ENCODE results near the gene GUCD1. TPM values are rescaled to one million over a fixed set of nuclear protein-coding genes. Genes with fewer than 3 reads are reported as not detected.

GUCD1 gene
- total and polyA plus RNA-seq, 10 of the 15 experiments (the other 5 are each of a cell fraction or from before 2014, with no cell fraction given): 56.0 to 177 (median 88.2) TPM

DNA sequence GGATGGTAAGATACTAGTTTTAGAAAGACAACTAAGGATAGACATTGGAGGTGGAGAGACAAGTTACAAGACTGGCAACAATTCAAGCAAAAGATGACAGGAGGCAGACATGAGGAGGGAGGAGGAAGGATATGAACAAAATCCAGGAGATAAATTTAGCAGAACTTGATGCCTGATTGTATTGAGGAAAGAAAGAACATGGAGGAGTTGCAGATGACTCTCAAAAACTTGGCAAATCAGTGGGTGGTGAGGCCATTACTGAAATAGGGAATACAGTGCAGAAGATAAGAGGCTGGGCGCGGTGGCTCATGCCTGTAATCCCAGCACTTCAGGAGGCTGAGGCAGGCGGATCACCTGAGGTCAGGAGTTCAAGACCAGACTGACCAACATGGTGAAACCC, 62.5 kb downstream of the GUCD1 start:
- no peaks in the 10 kb centered on the region for H3K4me1 ChIP-seq (ENCODE audit: control insufficient read depth, insufficient read depth, low read length)
- FAIRE-seq (no peak), ATAC-seq (no peak), DNase-seq (ENCODE audit: low read depth, low spot score) (no peak)
- no peak overlapping the region for H2AFZ ChIP-seq (ENCODE audit: control insufficient read depth, low read depth, low read length)
- BruUV-seq (replicated peaks): no TSS peak
- H3K27me3 ChIP-seq (replicated peaks in 1 of 2; ENCODE audit: control insufficient read depth in 2 of 2, insufficient read depth in 2 of 2, low read length in 1 of 2): no peaks in the 10 kb centered on the region
- ChIA-PET POLR2A (no interaction called here), RAD21 (ENCODE audit: unreplicated experiment) (no interaction called here), SMC1A (ENCODE audit: uncharacterized antibody, unreplicated experiment) (interaction anchor here (0.8 kb wide), 1 partner anchor 10 kb away, joined by 3 read pairs; no protein-coding TSS in a partner anchor), CTCF (interaction anchor here (1.3 to 1.4 kb wide), 2 partner anchors 10 to 30 kb away, joined by 4 to 6 read pairs; no protein-coding TSS in a partner anchor)
- no peaks in the 10 kb centered on the region for H3K36me3 ChIP-seq (ENCODE audit: control insufficient read depth in 2 of 2, insufficient read depth in 2 of 2, low read length in 1 of 2)
- no peak overlapping the region for H3K4me3 ChIP-seq
- 70% methylated on average over 3 of the region's 3 CpGs for WGBS (ENCODE audit: insufficient coverage, insufficient replicate concordance, low lambda C conversion rate, missing lambda C conversion rate)
- no peaks in the 10 kb centered on the region for H3K79me2 ChIP-seq (ENCODE audit: control insufficient read depth, insufficient read depth, low read length)
- H3K4me2 ChIP-seq (ENCODE audit: control insufficient read depth, insufficient read depth): no peak overlapping the region
- no peaks in the 10 kb centered on the region for H4K20me1 ChIP-seq (ENCODE audit: control insufficient read depth, insufficient read depth)
- H3K9ac ChIP-seq (ENCODE audit: control insufficient read depth, insufficient read depth, low read length): no peak overlapping the region
- no peak overlapping the region for H3K27ac ChIP-seq (ENCODE audit: control insufficient read depth, insufficient read depth)
- intact Hi-C loops (cut with micrococcal nuclease; ENCODE audit: unreplicated experiment) (no loop called here), in situ Hi-C loops (cut with MboI) (no loop called here)
- no peaks in the 10 kb centered on the region for H3K9me3 ChIP-seq (replicated peaks; ENCODE audit: control insufficient read depth, insufficient read depth, low read length)
- TF ChIP-seq SREBF1 (IDR thresholded peaks at IDR 0.05; ENCODE audit: low read length): no peak
- TF ChIP-seq SIX5 (IDR thresholded peaks at IDR 0.05; ENCODE audit: low read depth, low read length, severe bottlenecking): no peak
- no peak for TF ChIP-seq CHD4 (IDR thresholded peaks at IDR 0.05)
- TF ChIP-seq BACH1 (IDR thresholded peaks at IDR 0.05; ENCODE audit: borderline replicate concordance): no peak
- no peak for TF ChIP-seq ZNF592 (IDR thresholded peaks at IDR 0.05)
- no peak for TF ChIP-seq E4F1 (IDR thresholded peaks at IDR 0.05; ENCODE audit: borderline replicate concordance, partially characterized antibody)
- TF ChIP-seq, protein P1, sequence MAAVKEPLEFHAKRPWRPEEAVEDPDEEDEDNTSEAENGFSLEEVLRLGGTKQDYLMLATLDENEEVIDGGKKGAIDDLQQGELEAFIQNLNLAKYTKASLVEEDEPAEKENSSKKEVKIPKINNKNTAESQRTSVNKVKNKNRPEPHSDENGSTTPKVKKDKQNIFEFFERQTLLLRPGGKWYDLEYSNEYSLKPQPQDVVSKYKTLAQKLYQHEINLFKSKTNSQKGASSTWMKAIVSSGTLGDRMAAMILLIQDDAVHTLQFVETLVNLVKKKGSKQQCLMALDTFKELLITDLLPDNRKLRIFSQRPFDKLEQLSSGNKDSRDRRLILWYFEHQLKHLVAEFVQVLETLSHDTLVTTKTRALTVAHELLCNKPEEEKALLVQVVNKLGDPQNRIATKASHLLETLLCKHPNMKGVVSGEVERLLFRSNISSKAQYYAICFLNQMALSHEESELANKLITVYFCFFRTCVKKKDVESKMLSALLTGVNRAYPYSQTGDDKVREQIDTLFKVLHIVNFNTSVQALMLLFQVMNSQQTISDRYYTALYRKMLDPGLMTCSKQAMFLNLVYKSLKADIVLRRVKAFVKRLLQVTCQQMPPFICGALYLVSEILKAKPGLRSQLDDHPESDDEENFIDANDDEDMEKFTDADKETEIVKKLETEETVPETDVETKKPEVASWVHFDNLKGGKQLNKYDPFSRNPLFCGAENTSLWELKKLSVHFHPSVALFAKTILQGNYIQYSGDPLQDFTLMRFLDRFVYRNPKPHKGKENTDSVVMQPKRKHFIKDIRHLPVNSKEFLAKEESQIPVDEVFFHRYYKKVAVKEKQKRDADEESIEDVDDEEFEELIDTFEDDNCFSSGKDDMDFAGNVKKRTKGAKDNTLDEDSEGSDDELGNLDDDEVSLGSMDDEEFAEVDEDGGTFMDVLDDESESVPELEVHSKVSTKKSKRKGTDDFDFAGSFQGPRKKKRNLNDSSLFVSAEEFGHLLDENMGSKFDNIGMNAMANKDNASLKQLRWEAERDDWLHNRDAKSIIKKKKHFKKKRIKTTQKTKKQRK (IDR thresholded peaks at IDR 0.05; ENCODE audit: low read depth, low read length): no peak
- TF ChIP-seq, protein P2, sequence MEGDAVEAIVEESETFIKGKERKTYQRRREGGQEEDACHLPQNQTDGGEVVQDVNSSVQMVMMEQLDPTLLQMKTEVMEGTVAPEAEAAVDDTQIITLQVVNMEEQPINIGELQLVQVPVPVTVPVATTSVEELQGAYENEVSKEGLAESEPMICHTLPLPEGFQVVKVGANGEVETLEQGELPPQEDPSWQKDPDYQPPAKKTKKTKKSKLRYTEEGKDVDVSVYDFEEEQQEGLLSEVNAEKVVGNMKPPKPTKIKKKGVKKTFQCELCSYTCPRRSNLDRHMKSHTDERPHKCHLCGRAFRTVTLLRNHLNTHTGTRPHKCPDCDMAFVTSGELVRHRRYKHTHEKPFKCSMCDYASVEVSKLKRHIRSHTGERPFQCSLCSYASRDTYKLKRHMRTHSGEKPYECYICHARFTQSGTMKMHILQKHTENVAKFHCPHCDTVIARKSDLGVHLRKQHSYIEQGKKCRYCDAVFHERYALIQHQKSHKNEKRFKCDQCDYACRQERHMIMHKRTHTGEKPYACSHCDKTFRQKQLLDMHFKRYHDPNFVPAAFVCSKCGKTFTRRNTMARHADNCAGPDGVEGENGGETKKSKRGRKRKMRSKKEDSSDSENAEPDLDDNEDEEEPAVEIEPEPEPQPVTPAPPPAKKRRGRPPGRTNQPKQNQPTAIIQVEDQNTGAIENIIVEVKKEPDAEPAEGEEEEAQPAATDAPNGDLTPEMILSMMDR (IDR thresholded peaks at IDR 0.05 in 2 of 3, conservative IDR thresholded peaks at IDR 0.05 in 1 of 3; ENCODE audit: control insufficient read depth in 2 of 3, extremely low read depth in 1 of 3, insufficient read depth in 1 of 3, low read depth in 3 of 3, low read length in 3 of 3): no peak
- TF ChIP-seq, protein P3, sequence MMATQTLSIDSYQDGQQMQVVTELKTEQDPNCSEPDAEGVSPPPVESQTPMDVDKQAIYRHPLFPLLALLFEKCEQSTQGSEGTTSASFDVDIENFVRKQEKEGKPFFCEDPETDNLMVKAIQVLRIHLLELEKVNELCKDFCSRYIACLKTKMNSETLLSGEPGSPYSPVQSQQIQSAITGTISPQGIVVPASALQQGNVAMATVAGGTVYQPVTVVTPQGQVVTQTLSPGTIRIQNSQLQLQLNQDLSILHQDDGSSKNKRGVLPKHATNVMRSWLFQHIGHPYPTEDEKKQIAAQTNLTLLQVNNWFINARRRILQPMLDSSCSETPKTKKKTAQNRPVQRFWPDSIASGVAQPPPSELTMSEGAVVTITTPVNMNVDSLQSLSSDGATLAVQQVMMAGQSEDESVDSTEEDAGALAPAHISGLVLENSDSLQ (IDR thresholded peaks at IDR 0.05): no peak
- TF ChIP-seq SREBF2 (IDR thresholded peaks at IDR 0.05; ENCODE audit: low read length): no peak
- TF ChIP-seq IRF4 (IDR thresholded peaks at IDR 0.05; ENCODE audit: low read depth, low read length): no peak

All from GM12878 (cell line).